H7 (cell line): ENCODE measurements around the gene PTH2R. TPM values are rescaled to one million over a fixed set of nuclear protein-coding genes. Genes with fewer than 3 reads are reported as not detected.

Source experiments
- DNase-seq: peaks from one replicate; pipeline ENCODE4 v3.0.0; 2012
- H3K27me3 ChIP-seq: 2 replicates; pipeline ENCODE4 v1.6.0; 2011; ENCODE audit warnings: mild to moderate bottlenecking, low read length; ENCODE audit not compliant: control insufficient read depth, insufficient read depth
- H3K36me3 ChIP-seq: replicated peaks from 2 replicates; pipeline ENCODE4 v1.5.1; 2011; ENCODE audit warnings: low read length; ENCODE audit not compliant: control insufficient read depth, insufficient read depth
- H3K4me3 ChIP-seq: 2 replicates; pipeline ENCODE4 v1.5.1; 2011; ENCODE audit warnings: low read depth, mild to moderate bottlenecking, control low read depth, low read length, moderate library complexity; ENCODE audit not compliant: insufficient read depth
- total RNA-seq: library from RNA; depleted of rRNA; stranded (reverse); fragments of >200 nt; shearing (Covaris generic); gene quantifications from 2 replicates; pipeline ENCODE4 v1.2.3, GENCODE V29; 2014; rRNA removed

PTH2R gene, protein sequence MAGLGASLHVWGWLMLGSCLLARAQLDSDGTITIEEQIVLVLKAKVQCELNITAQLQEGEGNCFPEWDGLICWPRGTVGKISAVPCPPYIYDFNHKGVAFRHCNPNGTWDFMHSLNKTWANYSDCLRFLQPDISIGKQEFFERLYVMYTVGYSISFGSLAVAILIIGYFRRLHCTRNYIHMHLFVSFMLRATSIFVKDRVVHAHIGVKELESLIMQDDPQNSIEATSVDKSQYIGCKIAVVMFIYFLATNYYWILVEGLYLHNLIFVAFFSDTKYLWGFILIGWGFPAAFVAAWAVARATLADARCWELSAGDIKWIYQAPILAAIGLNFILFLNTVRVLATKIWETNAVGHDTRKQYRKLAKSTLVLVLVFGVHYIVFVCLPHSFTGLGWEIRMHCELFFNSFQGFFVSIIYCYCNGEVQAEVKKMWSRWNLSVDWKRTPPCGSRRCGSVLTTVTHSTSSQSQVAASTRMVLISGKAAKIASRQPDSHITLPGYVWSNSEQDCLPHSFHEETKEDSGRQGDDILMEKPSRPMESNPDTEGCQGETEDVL
- 0.03 and 0.15 TPM in 2 replicates for total RNA-seq

DNA sequence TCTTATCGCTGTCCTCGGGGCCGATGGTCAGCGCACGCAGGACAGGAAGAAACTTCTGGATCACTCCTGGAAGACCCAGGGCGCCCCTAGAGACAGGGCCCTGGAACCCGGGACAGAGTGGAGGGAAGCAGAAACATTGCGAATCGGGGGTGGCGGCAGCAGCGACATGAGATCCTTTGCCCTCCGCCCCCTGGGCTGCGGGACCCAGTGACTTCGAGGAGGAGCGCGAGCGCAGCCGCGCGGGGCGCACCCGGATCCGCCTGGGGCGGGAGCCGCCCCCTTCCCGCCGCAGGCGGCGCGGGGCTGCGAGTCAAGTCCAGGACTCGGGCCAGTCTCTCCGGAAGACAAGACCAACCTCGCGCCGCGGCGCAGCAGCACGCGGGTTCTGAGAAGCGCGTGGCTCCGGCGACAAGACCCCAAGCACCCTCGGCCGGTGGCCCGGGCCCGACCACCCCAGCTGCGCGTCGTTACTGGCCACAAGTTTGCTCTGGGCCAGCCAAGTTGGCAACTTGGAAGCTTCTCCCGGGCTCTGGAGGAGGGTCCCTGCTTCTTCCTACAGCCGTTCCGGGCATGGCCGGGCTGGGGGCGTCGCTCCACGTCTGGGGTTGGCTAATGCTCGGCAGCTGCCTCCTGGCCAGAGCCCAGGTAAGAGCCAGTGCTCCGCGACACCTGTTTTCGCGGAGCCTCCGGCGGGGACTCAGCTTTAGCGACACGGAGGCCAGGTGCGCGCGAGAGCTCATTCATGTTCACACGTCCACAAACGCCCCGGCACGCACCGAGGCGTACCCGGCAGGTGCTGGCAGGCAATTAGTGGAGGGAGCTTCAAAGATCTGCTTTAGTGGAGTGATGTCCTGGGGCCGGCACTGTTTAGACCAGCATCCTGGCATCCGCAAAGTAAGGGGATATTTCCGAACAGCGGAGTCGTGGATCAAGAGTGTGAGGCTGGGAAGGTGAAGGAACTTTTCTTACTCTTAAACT is at the start of gene PTH2R:
PTH2R (plus strand) TSS at position 319 of the 978 bp plus-strand sequence; CDS start at position 571, 252 bp downstream.
- no peaks in the 10 kb centered on the region for H3K36me3 ChIP-seq
- peak; percentile 83 for DNase-seq
- H3K4me3 ChIP-seq: peak within 1 kb of the TSS; percentile 37; the same call in 1 of the 2 replicates
- H3K27me3 ChIP-seq: peaks cover 18% of the 10 kb centered on the region; the same call in 1 of the 2 replicates

DNA sequence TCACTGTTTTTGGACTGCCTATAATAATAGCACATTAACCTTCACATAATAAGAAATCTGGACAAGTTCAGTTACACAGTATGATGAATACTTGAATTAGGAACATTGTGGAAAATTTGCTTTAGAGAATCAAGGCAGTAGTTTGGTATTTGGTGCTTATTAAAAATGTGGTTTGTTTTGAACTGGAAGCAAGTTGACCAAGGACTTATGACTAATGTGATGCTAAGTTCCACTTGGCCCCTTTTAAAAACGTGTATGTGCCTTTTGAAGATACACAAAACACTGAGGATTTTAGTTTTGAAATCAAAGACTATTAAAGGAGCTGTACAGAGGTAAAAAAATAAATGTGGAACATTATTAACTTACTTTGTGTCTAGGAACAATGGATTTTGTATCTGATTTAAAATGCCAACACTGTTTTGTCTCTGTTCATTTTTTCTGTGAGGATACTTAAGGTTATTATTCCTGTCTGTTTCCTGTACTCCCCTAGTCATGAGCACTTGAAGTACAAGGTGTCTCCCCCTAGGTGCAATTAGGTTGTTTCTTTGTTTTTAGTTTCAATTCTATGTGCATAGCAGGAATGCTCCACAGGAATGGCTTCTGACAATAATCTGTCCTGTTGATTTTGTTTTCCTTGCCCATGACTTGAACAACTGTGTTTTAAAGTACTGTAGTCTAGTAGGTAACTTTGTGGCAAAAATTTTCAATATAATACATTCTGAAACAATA is 49.6 kb upstream of the PTH2R start:
- H3K27me3 ChIP-seq: no peaks in the 10 kb centered on the region
- DNase-seq: peak; percentile 23
- peaks cover 17% of the 10 kb centered on the region for H3K36me3 ChIP-seq
- no peak overlapping the region for H3K4me3 ChIP-seq

DNA sequence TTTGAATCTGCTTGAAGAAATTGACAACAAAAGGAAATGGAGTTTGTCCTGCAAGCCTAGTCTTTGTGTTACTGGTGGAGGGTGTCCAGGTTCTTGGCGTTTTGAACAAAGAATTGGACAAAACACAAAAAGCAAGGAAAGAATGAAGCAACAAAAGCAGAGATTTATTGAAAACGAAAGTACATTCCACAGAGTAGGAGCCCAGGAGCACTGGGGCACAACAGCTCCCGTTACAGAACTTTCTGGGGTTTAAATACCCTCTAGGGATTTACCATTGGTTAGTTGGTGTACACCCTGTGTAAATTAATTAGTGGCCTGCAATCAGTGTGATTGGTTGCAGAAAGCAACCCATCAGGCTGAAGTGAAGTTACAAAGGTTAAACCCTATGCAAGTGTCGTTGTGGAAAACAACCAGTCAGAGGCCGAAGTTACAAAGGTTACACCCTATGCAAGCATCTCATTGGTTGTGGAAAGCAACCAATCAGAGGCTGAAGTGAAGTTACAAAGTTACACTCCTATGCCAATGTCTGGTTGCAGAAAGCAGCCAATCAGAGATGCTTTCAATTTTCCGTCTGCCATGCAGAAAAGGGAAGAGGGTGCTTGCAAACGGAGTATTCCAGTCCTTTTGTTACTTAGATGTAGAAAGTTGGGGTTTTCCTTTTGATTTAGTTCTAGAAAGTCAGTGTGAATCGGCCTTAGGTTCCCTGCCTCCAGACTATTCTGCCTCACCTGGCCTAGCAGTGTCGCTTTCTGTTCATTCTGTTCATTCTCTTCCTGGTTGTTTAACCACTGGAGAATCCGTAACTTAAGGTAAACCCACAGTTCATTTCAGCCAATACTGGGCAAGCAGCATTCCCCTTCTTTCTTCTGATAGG is 47.6 kb upstream of the PTH2R start:
- no peak for DNase-seq
- Histone ChIP-seq H3K4me3 (no peak overlapping the region), H3K36me3 (peaks cover 9% of the 10 kb centered on the region), H3K27me3 (no peaks in the 10 kb centered on the region)

DNA sequence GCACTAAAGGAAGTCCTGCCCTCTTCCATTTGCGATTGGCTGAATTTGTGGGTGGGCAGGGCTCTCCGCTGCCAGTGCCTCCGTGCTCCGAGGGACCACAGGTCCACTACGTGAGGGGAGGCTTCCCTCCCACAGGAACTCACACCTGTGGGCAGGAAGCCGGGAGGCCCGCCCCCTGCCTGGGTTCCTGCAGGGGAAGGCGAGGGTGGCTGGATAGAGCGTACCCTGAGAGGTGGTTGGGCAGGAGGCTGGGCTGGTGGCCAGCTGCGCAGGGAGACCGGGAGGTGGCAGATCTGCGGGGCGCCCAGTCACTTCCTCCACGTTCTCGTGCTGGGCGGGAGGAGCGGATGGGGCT is 47.0 kb upstream of the PTH2R start:
- Histone ChIP-seq H3K4me3 (no peak overlapping the region), H3K36me3 (peaks cover 7% of the 10 kb centered on the region), H3K27me3 (no peaks in the 10 kb centered on the region)
- DNase-seq: peak; percentile 68

DNA sequence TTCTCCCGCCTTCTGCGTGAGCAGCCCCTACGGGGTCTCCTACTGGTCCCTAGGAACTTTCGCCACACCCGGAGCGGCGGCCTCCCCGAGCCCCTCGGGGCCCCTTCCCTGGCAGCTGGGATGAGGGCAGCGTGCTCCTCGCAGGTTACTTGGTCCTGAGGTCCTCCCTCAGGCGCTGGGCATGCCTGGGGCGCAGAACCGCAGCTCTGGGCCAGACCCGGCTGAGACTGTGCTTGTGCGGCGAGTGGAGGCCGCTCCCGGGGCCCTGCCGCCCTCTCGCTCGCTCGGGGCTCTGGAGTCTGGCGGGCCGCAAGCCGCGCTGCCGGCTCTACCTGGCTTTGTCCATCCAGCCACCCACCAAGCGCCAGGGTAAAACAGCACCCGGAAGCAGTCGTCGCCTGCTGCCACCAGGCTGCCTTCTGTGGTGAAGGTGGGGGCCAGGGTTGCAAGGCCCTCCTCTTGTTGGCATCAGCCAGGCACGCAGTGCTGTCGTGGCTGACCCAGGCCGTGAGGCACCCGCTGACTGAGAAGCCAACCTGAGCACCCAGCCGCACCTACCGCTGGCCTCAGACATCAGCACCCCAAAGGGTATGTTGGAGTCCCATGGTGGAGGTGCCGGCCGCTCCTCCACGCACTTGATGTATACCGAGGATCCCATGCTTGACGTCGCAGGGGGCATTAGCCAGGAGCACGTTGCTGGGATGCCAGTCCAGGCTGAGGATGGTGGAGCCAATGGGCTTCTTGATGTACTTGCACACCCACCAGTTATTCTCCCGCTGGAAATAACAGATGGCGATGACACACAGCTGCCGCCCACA is 46.1 kb upstream of the PTH2R start:
- Histone ChIP-seq H3K4me3 (no peak overlapping the region), H3K27me3 (no peaks in the 10 kb centered on the region), H3K36me3 (peaks cover under 1% of the 10 kb centered on the region)
- peak; percentile 34 for DNase-seq

DNA sequence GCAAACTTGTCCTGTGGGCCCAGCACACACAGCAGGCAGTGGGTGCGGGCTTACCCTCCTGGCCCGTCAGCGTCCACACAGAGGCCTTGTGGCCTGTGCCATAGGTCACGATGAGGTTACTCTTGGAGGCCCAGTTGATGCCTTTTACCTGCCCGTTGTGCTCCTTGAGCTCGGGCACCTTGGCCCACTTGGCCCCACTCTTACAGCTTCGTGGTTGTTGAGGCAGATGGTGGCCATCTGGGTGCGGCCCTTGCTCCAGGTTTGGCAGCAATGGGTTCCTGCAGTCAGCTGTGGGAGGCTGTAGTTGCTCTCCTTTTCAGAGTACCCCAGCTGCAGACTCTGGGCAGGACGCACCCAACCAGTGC is 45.5 kb upstream of the PTH2R start:
- no peaks in the 10 kb centered on the region for H3K27me3 ChIP-seq
- no peak overlapping the region for H3K4me3 ChIP-seq
- peak; percentile 17 for DNase-seq
- no peaks in the 10 kb centered on the region; the same call in 1 of the 2 replicates for H3K36me3 ChIP-seq

DNA sequence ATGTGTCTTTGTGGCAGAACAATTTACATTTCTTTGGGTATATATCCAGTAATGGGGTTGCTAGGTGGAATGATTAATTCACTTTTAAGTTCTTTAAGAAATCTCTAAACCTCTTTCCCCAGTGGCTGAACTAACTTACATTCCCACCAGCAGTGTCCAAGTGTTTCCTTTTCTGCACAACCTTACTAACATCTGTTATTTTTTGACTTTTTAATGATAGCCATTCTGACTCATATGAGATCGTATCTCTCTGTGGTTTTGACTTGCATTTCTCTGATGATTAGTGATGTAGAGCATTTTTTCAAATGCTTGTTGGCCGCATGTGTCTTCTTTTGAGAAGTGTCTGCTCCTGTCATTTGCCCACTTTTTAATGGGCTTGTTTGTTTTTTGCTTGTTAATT is 43.1 kb upstream of the PTH2R start:
- Histone ChIP-seq H3K36me3 (no peaks in the 10 kb centered on the region), H3K4me3 (no peak overlapping the region), H3K27me3 (no peaks in the 10 kb centered on the region)
- no peak for DNase-seq

DNA sequence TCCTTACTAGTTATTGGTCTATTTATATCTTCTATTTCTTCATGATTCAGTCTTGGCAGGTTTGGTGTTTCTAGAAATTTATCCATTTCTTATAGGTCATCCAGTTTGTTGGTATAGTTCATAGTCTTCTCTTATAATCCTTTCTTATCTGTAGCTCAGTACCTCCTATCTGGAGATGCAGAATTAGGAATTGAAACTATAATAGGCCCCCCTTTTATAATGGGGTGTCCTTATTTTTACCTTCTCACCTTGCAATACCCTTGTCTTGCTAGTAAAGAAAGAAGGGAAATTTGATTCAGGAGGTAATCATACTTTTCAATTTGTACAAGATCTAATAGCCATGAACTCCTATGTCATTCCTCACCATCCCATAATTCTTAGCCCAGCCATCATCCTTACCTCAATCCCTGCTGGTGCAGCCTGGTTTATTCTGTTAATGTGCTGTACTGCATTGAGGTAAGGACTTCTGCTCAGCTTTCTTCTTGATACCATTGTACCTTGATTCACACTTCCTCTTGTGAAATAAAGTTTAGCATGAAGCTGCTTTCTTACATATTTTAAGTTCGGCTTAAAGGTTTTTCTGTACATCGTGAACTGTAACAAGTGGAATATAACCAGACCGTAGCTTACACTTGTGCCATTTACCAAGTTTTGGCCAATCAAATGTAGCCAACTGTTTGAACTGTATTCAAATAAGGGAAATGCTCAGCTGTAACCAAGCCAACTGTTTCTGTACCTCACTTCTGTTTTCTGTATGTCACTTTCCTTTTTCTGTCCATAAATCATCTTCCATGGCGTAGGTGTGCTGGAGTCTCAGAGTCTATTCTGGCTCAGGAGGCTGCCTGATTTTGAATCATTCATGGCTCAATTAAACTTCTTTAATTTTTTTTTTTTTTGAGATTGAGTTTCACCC is 40.1 kb upstream of the PTH2R start:
- H3K4me3 ChIP-seq: no peak overlapping the region

DNA sequence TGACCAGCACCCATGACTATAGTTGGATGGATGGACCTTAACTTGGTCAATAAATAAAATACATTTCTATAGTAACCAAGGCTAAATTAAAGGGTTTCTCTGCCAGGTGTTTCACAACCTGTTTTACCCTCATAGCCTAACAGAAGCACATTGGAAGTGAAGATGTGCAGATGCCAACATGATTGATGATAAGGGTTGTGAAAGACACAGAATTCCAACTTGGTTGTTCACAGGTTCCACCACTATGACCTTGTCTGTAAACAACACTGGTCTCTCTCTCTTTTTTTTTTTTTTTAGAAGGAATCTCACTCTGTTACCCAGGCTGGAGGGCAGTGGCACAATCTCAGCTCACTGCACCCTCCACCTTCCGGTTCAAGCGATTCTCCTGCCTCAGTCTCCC is 37.5 kb upstream of the PTH2R start:
- no peak for DNase-seq
- no peaks in the 10 kb centered on the region for H3K36me3 ChIP-seq
- H3K4me3 ChIP-seq: no peak overlapping the region
- H3K27me3 ChIP-seq: no peaks in the 10 kb centered on the region

More for the DNA sequence above, 40.1 kb upstream of the PTH2R start:
- no peaks in the 10 kb centered on the region for H3K36me3 ChIP-seq
- no peak for DNase-seq
- H3K27me3 ChIP-seq: no peaks in the 10 kb centered on the region

DNA sequence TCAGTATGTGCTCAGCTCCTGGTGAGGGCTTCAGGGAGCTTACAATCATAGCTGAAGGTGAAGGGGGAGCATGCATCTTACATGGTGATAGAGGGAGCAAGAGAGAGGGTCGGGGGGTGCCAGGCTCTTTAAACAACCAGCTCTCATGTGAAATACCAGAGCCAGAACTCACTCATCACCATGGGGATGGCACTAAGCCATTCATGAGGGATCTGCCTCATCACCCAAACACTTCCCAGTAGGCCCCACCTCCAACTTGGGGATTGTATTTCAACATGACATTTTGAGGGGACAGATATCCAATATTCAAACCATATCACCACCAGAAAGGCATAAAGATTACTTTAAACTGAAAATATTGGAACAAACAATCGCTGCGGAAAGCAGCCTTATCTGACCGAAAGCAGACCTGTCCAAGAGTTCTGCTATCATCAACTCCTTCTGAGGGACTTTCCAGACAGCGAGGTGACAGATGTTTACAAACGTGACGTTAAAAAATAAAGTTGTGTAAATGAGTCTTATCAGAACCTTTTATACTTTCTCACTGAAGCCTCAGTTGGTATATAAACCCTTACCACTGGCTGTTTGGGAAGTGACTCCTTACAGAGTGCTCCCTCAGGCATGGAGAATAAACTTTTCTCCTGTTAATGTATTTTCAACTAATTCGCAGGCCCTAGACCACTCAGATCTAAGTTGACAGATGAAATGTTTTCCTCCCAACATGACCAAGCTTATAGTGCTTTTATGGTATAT is 35.5 kb upstream of the PTH2R start:
- no peak for DNase-seq
- Histone ChIP-seq H3K4me3 (no peak overlapping the region), H3K27me3 (no peaks in the 10 kb centered on the region), H3K36me3 (no peaks in the 10 kb centered on the region)

DNA sequence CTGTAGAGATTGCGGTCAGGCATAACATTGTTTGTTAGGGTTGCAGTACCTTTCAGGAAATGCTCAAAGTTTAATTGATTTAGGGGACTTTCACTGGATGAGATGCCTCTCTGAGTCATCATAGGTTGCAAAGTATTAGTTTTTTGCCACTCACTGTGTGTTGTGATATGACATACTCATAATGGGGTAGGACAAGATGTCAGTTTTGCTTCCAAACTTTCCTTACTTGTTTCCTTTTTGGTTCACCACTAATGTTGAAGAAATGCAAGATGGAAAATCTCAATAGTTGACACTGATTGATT is 35.0 kb upstream of the PTH2R start:
- Histone ChIP-seq H3K27me3 (no peaks in the 10 kb centered on the region), H3K4me3 (no peak overlapping the region), H3K36me3 (no peaks in the 10 kb centered on the region)
- DNase-seq: no peak
